K562 (cell line): ENCODE measurements around the gene HRH1. TPM values are rescaled to one million over a fixed set of nuclear protein-coding genes. Genes with fewer than 3 reads are reported as not detected.

Source experiments
- ADNP ChIP-seq: fragments of 200-800 bp; sonication (Bioruptor generic); IDR thresholded peaks from 2 replicates; pipeline ENCODE4 v1.6.1; 2016; ENCODE audit warnings: missing genetic modification characterization, missing compliant biosample characterization
- CTBP1 ChIP-seq: fragments of 450-650 bp; IDR thresholded peaks from 2 replicates; pipeline ENCODE4 v1.6.1; 2016; ENCODE audit warnings: borderline replicate concordance
- CXXC5 ChIP-seq: fragments of 250-450 bp; sonication (Bioruptor Pico); IDR thresholded peaks from 2 replicates; pipeline ENCODE4 v1.8.0; 2022; ENCODE audit warnings: inconsistent platforms, mild to moderate bottlenecking, moderate library complexity
- DPF2 ChIP-seq: fragments of 450-650 bp; IDR thresholded peaks from 2 replicates; pipeline ENCODE4 v1.6.1; 2016
- ELF4 ChIP-seq: fragments of 450-650 bp; formaldehyde crosslinking; IDR thresholded peaks from 2 replicates; pipeline ENCODE4 v1.4.0; 2022; ENCODE audit warnings: missing genetic modification characterization
- EP300 ChIP-seq: IDR thresholded peaks from 2 replicates; pipeline ENCODE4 v1.6.1; 2012; ENCODE audit warnings: low read length, improper control_type of control experiment
- FOSL1 ChIP-seq: fragments of 200-800 bp; sonication (Bioruptor generic); conservative IDR thresholded peaks from 2 replicates; pipeline ENCODE4 v1.6.1; 2016; ENCODE audit warnings: missing genetic modification characterization, missing compliant biosample characterization
- GATA2 ChIP-seq: sonication (generic); formaldehyde crosslinking; IDR thresholded peaks from 2 replicates; pipeline ENCODE4 v1.4.0; 2020; ENCODE audit warnings: mild to moderate bottlenecking, missing genetic modification reagents
- MAFG ChIP-seq: fragments of 450-650 bp; conservative IDR thresholded peaks from 2 replicates; pipeline ENCODE4 v1.6.1; 2016; ENCODE audit warnings: missing genetic modification characterization, missing compliant biosample characterization
- NCOR1 ChIP-seq: fragments of 450-650 bp; IDR thresholded peaks from 2 replicates; pipeline ENCODE4 v1.6.1; 2016; ENCODE audit warnings: mild to moderate bottlenecking, moderate library complexity
- NRF1 ChIP-seq, 2 experiments: fragments of 450-650 bp; IDR thresholded peaks in 1 of 2; conservative IDR thresholded peaks in 1 of 2; 2 replicates each; pipeline ENCODE4 v1.6.1; 2014; ENCODE audit warnings: mild to moderate bottlenecking in 2 of 2
- RBM25 ChIP-seq: fragments of 200-400 bp; formaldehyde crosslinking; IDR thresholded peaks from 2 replicates; pipeline ENCODE4 v1.6.1; 2018; ENCODE audit warnings: low read length, low read depth, moderate library complexity; ENCODE audit not compliant: severe bottlenecking
- RCOR1 ChIP-seq, 2 experiments: IDR thresholded peaks; 2 replicates each; pipeline ENCODE4 v1.6.1; 2012; ENCODE audit warnings: low read depth in 2 of 2, low read length in 2 of 2, borderline replicate concordance in 1 of 2, improper control_type of control experiment in 1 of 2
- TRIM24 ChIP-seq, 2 experiments: fragments of 450-650 bp; IDR thresholded peaks; 2 replicates each; pipeline ENCODE4 v1.6.1; 2016
- ZBTB11 ChIP-seq, 3 experiments: fragments of 200-800 bp in 1 of 3; fragments of 250-450 bp in 1 of 3; fragments of 450-650 bp in 1 of 3; sonication (Bioruptor Pico) in 1 of 3; sonication (Bioruptor generic) in 1 of 3; formaldehyde crosslinking in 1 of 3; IDR thresholded peaks; 2 replicates each; pipeline versions ENCODE4 v1.6.1 to v1.8.0; 2016 to 2022; ENCODE audit warnings: mild to moderate bottlenecking in 2 of 3, missing genetic modification characterization in 2 of 3, missing compliant biosample characterization in 1 of 3, moderate library complexity in 1 of 3
- ZNF395 ChIP-seq: fragments of 200-800 bp; sonication (Bioruptor generic); IDR thresholded peaks from 2 replicates; pipeline ENCODE4 v1.6.1; 2017; ENCODE audit warnings: missing genetic modification characterization, missing compliant biosample characterization
- polyA plus RNA-seq, 8 experiments: library from polyadenylated mRNA; depleted of rRNA in 4 of 8; stranded (reverse) in 5 of 8; unstranded in 3 of 8; fragments of >200 nt; fragmentation: Nextera tagmentation in 2 of 8; fragmentation: Illumina TruSeq in 1 of 8; extraction: Ambion mirVana in 2 of 8; extraction: Trizol in 1 of 8; gene quantifications; 2 replicates each; pipeline versions ENCODE4 v1.2.1 to v1.2.3, GENCODE V29; 2011 to 2014; ENCODE audit warnings: inconsistent platforms in 1 of 8, missing spikeins in 1 of 8
- total RNA-seq, 7 experiments: library from RNA; depleted of rRNA in 6 of 7; stranded (reverse); fragments of >200 nt in 6 of 7; fragmentation: Illumina TruSeq in 2 of 7; extraction: Trizol in 2 of 7; gene quantifications; 2 replicates each; pipeline versions ENCODE4 v1.2.1 to v1.2.3, GENCODE V29; 2011 to 2021; ENCODE audit warnings: low replicate concordance in 1 of 7
- TF ChIP-seq, protein P1 (sequence below): fragments of 450-650 bp; formaldehyde crosslinking; conservative IDR thresholded peaks from 2 replicates; pipeline ENCODE4 v1.4.0; 2022; ENCODE audit warnings: mild to moderate bottlenecking, missing genetic modification characterization

Gene HRH1
- total and polyA plus RNA-seq, 9 of the 15 experiments (the other 6 are each of a cell fraction or from before 2014, with no cell fraction given), result 0.03 to 0.15 (median 0.06) TPM; not detected in 1

- TF ChIP-seq CTBP1, result peak; percentile 75; the same call in 1 of the 2 replicates
- peak in 1 of 2 experiments; percentile 50; a peak in 1 of 4 replicates for TF ChIP-seq TRIM24 (IDR thresholded peaks at IDR 0.05)
- TF ChIP-seq GATA2 (CRISPR knock-in tag), result peak; percentile 58; the same call in 1 of the 2 replicates
- 0 out of 2 replicates have a peak, but pooled peaks have one; percentile 35 for TF ChIP-seq ZNF395
- TF ChIP-seq NCOR1, result peak; percentile 42; the same call in 1 of the 2 replicates
- TF ChIP-seq, protein P1, sequence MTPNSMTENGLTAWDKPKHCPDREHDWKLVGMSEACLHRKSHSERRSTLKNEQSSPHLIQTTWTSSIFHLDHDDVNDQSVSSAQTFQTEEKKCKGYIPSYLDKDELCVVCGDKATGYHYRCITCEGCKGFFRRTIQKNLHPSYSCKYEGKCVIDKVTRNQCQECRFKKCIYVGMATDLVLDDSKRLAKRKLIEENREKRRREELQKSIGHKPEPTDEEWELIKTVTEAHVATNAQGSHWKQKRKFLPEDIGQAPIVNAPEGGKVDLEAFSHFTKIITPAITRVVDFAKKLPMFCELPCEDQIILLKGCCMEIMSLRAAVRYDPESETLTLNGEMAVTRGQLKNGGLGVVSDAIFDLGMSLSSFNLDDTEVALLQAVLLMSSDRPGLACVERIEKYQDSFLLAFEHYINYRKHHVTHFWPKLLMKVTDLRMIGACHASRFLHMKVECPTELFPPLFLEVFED, result 0 out of 2 replicates have a peak, but pooled peaks have one; percentile 21
- peak; percentile 66 for TF ChIP-seq CXXC5
- peak; percentile 14 for TF ChIP-seq RBM25
- peak; percentile 53 for TF ChIP-seq EP300
- TF ChIP-seq FOSL1, result peak; percentile 37; the same call in 1 of the 2 replicates
- TF ChIP-seq MAFG (tag), result 0 out of 2 replicates have a peak, but pooled peaks have one; percentile 20
- 0 out of 4 replicates have a peak, but pooled peaks of 1 of the 2 experiments have one; percentile 9 for TF ChIP-seq NRF1 (conservative IDR thresholded peaks at IDR 0.05 in 1 of 2, IDR thresholded peaks at IDR 0.05 in 1 of 2)
- TF ChIP-seq ADNP (tag), result 0 out of 2 replicates have a peak, but pooled peaks have one; percentile 72
- TF ChIP-seq ZBTB11 (CRISPR knock-in tag; IDR thresholded peaks at IDR 0.05), result 0 out of 6 replicates have a peak, but pooled peaks of 1 of the 3 experiments have one; percentile 21
- peak; percentile 79; the same call in 1 of the 2 replicates for TF ChIP-seq ELF4 (CRISPR knock-in tag)
- TF ChIP-seq RCOR1 (IDR thresholded peaks at IDR 0.05; ENCODE audit: borderline replicate concordance in 1 of 2, low read depth in 2 of 2, low read length in 2 of 2), result peak in 1 of 2 experiments; percentile 50; a peak in 2 of 4 replicates
- TF ChIP-seq DPF2, result peak; percentile 45; the same call in 1 of the 2 replicates
Observed at GRCh38 chr3:11184328-11184969, 30.2 kb downstream of the HRH1 start (continued).
